Naive B cell (primary cell): Measurements from ENCODE around the gene KLC1. TPM values are rescaled to one million over a fixed set of nuclear protein-coding genes. Genes with fewer than 3 reads are reported as not detected.

Experiments used
- ATAC-seq, 2 donors: fragments of 150-1000 bp; cut with Tn5 transposase; 2 replicates each; pipeline ENCODE4 v1.10.0; 2021; ENCODE audit warnings: low read depth in 2 of 2, mild to moderate bottlenecking in 2 of 2, moderate library complexity in 2 of 2
- DNase-seq: peaks from one replicate; pipeline ENCODE4 v3.0.0; 2022
- H3K27ac Mint-ChIP-seq, 6 donors: one replicate each; pipeline ENCODE4 v1.8.0; 2020 to 2022; ENCODE audit warnings: mild to moderate bottlenecking in 6 of 6, mixed read lengths in 6 of 6, moderate library complexity in 5 of 6, inconsistent platforms in 2 of 6
- H3K27me3 Mint-ChIP-seq, 3 donors: one replicate each; pipeline ENCODE4 v1.8.0; 2021 to 2022; ENCODE audit warnings: mixed read lengths in 3 of 3, mild to moderate bottlenecking in 1 of 3
- H3K36me3 Mint-ChIP-seq, 2 donors: one replicate each; pipeline ENCODE4 v1.8.0; 2020 to 2022; ENCODE audit warnings: mixed read lengths in 2 of 2, inconsistent platforms in 1 of 2, mild to moderate bottlenecking in 1 of 2
- H3K4me1 Mint-ChIP-seq, 3 donors: one replicate each; pipeline ENCODE4 v1.8.0; 2020 to 2022; ENCODE audit warnings: mixed read lengths in 3 of 3, inconsistent platforms in 1 of 3, mild to moderate bottlenecking in 1 of 3, moderate library complexity in 1 of 3
- H3K4me3 Mint-ChIP-seq, 8 donors: one replicate each; pipeline ENCODE4 v1.8.0; 2020 to 2022; ENCODE audit warnings: mild to moderate bottlenecking in 8 of 8, mixed read lengths in 8 of 8, moderate library complexity in 8 of 8, inconsistent platforms in 2 of 8
- H3K9me3 Mint-ChIP-seq, 7 donors: one replicate each; pipeline ENCODE4 v1.8.0; 2020 to 2022; ENCODE audit warnings: mixed read lengths in 7 of 7, mild to moderate bottlenecking in 5 of 7, inconsistent platforms in 2 of 7, moderate library complexity in 1 of 7
- polyA plus RNA-seq, 6 donors: library from polyadenylated mRNA; unstranded; fragments of 300-500 nt; fragmentation: Illumina TruSeq; gene quantifications; one replicate each; pipeline ENCODE4 v1.2.3, GENCODE V29; 2021; ENCODE audit warnings: low read depth in 6 of 6

Gene KLC1
- polyA plus RNA-seq, 6 donors from 2014 or later = 25.9 to 90.4 (median 56.2) TPM

GRCh38 chr14:103699901-103700752 lies 71.1 kb downstream of the KLC1 start:
- ATAC-seq = no peak
- H3K9me3 Mint-ChIP-seq = no peaks in the 10 kb centered on the region
- H3K4me3 Mint-ChIP-seq = peak overlapping the region in 3 of 8 donors; percentile 18 to 37 (median 32)
- peak overlapping the region in 3 of 6 donors; percentile 38 to 82 (median 47) for H3K27ac Mint-ChIP-seq
- no peak for DNase-seq
- no peaks in the 10 kb centered on the region for H3K36me3 Mint-ChIP-seq
- H3K4me1 Mint-ChIP-seq = peaks cover 37 to 81% (median 61%) of the 10 kb centered on the region in 3 donors
- H3K27me3 Mint-ChIP-seq = no peaks in the 10 kb centered on the region

- Mint-ChIP-seq H3K4me3 (peak overlapping the region in 2 of 8 donors; percentile 12 to 32), H3K4me1 (peaks cover 30 to 76% (median 55%) of the 10 kb centered on the region in 3 donors), H3K9me3 (no peaks in the 10 kb centered on the region), H3K27ac (peak overlapping the region in 3 of 6 donors; percentile 47 to 86 (median 64)), H3K27me3 (no peaks in the 10 kb centered on the region), H3K36me3 (no peaks in the 10 kb centered on the region)
- ATAC-seq (no peak), DNase-seq (no peak)
Measured at GRCh38 chr14:103700753-103701490, 71.9 kb downstream of the KLC1 start.

GRCh38 chr14:103702095-103702494 lies 73.1 kb downstream of the KLC1 start:
- ATAC-seq (peak; percentile 16 to 29), DNase-seq (no peak)
- peak overlapping the region in 3 of 6 donors; percentile 11 to 83 (median 64) for H3K27ac Mint-ChIP-seq
- no peaks in the 10 kb centered on the region for H3K27me3 Mint-ChIP-seq
- peaks cover 20 to 64% (median 44%) of the 10 kb centered on the region in 3 donors for H3K4me1 Mint-ChIP-seq
- no peaks in the 10 kb centered on the region for H3K9me3 Mint-ChIP-seq
- H3K4me3 Mint-ChIP-seq = peak overlapping the region in 4 of 8 donors; percentile 32 to 67 (median 44)
- H3K36me3 Mint-ChIP-seq = no peaks in the 10 kb centered on the region

GRCh38 chr14:103702497-103703432 lies 73.8 kb downstream of the KLC1 start:
- no peaks in the 10 kb centered on the region for H3K27me3 Mint-ChIP-seq
- peaks cover 16 to 58% (median 40%) of the 10 kb centered on the region in 3 donors for H3K4me1 Mint-ChIP-seq
- H3K27ac Mint-ChIP-seq = peak overlapping the region in 5 of 6 donors; percentile 15 to 67 (median 64)
- ATAC-seq (no peak), DNase-seq (no peak)
- no peaks in the 10 kb centered on the region for H3K36me3 Mint-ChIP-seq
- H3K4me3 Mint-ChIP-seq = peak overlapping the region in 3 of 8 donors; percentile 15 to 73 (median 54)
- no peaks in the 10 kb centered on the region for H3K9me3 Mint-ChIP-seq

DNA sequence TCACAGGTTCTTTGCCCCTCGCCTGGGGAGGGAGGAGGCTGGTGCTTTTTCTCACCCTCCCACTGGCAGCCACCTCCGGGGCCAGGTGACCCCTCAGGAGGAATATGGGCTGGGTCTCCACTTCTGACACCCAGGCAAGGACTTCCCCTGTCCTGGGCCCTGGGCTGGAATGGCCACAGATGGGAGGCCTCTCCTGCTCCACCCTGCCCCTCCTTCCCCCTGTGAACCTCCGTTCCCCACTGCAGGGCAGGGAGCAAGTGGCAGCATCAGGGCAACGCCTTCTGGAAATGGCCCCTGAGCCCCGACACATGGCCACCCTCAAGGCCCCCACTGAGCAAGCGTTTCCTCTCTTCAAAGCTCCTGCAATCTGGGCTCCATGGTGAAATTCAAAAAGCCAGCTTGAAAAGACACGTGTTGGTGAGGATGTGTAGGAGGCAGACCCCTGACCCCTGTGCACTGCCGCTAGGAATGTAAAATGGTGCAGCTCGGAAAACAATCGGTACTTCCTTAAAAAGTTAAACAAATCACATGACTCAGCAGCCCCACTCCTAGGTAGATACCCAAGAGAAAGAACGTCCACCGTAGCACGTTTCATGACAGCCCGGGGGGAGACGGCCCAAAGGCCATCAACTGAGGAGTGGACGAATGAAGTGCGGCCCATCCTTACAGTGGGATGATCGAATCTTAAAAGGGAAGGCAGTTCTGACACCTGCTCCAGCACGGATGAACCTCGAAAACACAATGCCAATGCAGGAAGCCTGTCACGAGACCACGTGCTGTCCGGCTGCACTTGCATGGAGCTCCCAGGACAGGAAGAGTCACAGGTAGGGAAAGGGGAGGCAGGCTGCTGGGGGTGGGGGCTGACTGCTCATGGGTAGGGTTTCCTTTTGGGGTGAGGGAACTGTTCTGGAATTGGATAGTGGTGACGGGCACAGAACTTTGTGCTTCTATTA lies 74.7 kb downstream of the KLC1 start:
- H3K27ac Mint-ChIP-seq = peak overlapping the region in 5 of 6 donors; percentile 47 to 91 (median 66)
- no peak for DNase-seq
- no peak for ATAC-seq

DNA sequence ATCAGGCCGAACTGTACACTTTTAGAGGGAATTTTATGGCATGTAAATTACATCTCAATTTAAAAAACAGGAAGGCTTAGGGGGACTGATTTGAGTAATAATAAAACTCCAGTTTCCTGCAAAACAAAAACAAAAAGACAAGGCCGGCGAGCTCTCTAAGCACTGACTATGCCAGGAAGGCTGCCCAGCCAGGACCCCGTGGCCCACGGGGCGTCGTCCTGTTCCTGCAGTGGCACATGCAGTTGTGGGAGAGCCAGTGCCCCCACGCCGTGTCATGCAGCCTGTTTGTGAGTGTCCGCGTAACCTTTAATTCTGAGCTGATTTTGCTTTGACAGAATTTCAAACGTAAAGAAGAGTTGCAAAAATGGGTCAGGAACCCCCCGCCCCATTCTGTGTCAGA lies 75.7 kb downstream of the KLC1 start:
- ATAC-seq (no peak), DNase-seq (no peak)
- H3K36me3 Mint-ChIP-seq = no peaks in the 10 kb centered on the region
- H3K27me3 Mint-ChIP-seq = no peaks in the 10 kb centered on the region
- H3K4me1 Mint-ChIP-seq = peaks cover 17 to 50% (median 29%) of the 10 kb centered on the region in 3 donors
- H3K4me3 Mint-ChIP-seq = peak overlapping the region in 1 of 8 donors; percentile 21
- H3K27ac Mint-ChIP-seq = peak overlapping the region in 2 of 6 donors; percentile 24 to 81
- no peaks in the 10 kb centered on the region for H3K9me3 Mint-ChIP-seq

More for the DNA sequence above, 74.7 kb downstream of the KLC1 start:
- no peaks in the 10 kb centered on the region for H3K27me3 Mint-ChIP-seq
- no peaks in the 10 kb centered on the region for H3K9me3 Mint-ChIP-seq
- H3K36me3 Mint-ChIP-seq = no peaks in the 10 kb centered on the region
- H3K4me3 Mint-ChIP-seq = peak overlapping the region in 1 of 8 donors; percentile 10
- peaks cover 16 to 53% (median 39%) of the 10 kb centered on the region in 3 donors for H3K4me1 Mint-ChIP-seq

DNA sequence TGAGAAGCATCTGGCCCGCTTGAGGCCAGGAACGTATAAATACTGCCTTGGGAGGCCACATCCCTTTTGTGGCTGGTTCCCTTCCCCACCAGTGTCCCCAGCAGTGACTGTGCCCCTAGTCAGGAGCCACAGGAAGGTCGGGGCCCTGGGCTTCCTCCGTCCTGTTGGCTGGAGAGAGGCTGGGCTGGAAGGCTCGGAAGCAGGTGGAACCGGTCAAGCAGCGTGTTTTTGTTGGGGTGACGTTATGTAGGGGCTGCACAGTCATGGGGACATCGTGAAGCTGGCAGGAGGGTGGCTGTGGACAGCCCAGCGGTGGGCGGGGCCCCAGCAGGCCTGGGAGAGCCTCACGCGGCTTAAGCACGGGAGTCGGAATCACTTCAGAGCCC lies 76.1 kb downstream of the KLC1 start:
- Mint-ChIP-seq H3K4me3 (peak overlapping the region in 2 of 8 donors; percentile 12 to 21), H3K27me3 (no peaks in the 10 kb centered on the region), H3K27ac (peak overlapping the region in 1 of 6 donors; percentile 81), H3K4me1 (peaks cover 13 to 46% (median 28%) of the 10 kb centered on the region in 3 donors), H3K9me3 (no peaks in the 10 kb centered on the region), H3K36me3 (no peaks in the 10 kb centered on the region)
- DNase-seq (no peak), ATAC-seq (no peak)

- DNase-seq (no peak), ATAC-seq (no peak)
- Mint-ChIP-seq H3K27me3 (no peaks in the 10 kb centered on the region), H3K36me3 (no peaks in the 10 kb centered on the region), H3K4me1 (peaks cover 11 to 40% (median 28%) of the 10 kb centered on the region in 3 donors), H3K4me3 (no peak overlapping the region), H3K9me3 (no peaks in the 10 kb centered on the region), H3K27ac (no peak overlapping the region)
Measured at GRCh38 chr14:103705504-103706284, 76.7 kb downstream of the KLC1 start.

DNA sequence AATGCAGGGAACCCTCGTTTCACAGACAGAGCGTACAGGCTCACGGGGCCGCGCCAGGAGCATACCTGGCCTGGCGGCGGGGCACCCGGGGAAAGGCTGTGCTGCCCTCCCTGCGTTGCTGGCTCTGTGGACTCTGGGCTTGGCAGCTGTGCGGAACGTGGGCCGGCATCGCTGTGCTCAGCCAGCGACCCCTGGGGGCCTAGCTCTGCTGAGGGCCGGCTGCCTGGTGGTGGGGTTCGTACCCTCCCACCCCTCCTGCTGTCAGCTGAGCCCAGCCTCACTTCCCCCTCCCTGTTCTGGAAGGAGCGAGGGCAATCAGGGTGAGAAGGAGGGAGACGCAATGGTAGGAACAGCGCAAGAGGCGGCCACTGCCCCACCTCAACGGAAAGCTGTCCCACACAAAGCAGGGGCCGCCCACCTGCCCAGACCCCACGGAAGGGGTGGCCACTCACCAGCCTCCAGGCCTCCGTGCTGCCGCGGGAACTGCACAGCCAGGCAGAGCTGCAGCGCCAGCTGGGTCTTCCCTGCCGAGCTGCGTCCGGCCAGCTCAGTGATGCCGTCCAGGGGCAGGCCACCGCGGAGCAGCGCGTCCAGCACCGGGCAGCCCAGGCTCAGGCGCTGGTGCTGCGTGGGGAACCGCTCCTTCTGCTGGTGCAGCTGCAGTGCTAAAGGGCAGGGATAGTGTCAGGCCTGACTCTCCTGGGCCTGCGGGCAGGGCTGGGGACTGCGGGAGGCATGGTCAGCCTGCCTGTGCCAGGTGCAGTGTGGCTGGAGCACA lies 77.7 kb downstream of the KLC1 start:
- Mint-ChIP-seq H3K36me3 (no peaks in the 10 kb centered on the region), H3K27ac (no peak overlapping the region), H3K4me1 (peaks cover 8 to 30% (median 25%) of the 10 kb centered on the region in 3 donors), H3K4me3 (no peak overlapping the region), H3K27me3 (no peaks in the 10 kb centered on the region), H3K9me3 (no peaks in the 10 kb centered on the region)
- DNase-seq = no peak
- ATAC-seq = no peak

GRCh38 chr14:103707329-103708263 lies 78.6 kb downstream of the KLC1 start:
- Mint-ChIP-seq H3K36me3 (no peaks in the 10 kb centered on the region), H3K27me3 (no peaks in the 10 kb centered on the region), H3K9me3 (no peaks in the 10 kb centered on the region), H3K27ac (peak overlapping the region in 1 of 6 donors; percentile 19), H3K4me1 (peaks cover 3 to 21% (median 18%) of the 10 kb centered on the region in 3 donors), H3K4me3 (no peak overlapping the region)
- no peak for ATAC-seq
- DNase-seq = no peak
